Islet precursor cell (in vitro differentiated cells): ENCODE measurements around the gene RAVER2.

ENCODE experiments used
- DNase-seq: peaks from one replicate; pipeline ENCODE4 v3.0.0-alpha.2; 2018

Gene RAVER2

GRCh38 chr1:64848803-64849202 is 103.9 kb downstream of the RAVER2 start:
- peak; percentile 12 for DNase-seq

- DNase-seq: no peak
Measured at GRCh38 chr1:64849942-64850341, 105.1 kb downstream of the RAVER2 start.

- peak; percentile 26 for DNase-seq
Measured at GRCh38 chr1:64850846-64851245, 106.0 kb downstream of the RAVER2 start.

GRCh38 chr1:64851664-64852063 is 106.8 kb downstream of the RAVER2 start:
- DNase-seq: peak; percentile 23

GRCh38 chr1:64854674-64855073 is 109.8 kb downstream of the RAVER2 start:
- peak; percentile 35 for DNase-seq

GRCh38 chr1:64855557-64855956 is 110.7 kb downstream of the RAVER2 start:
- DNase-seq: peak; percentile 38

- peak; percentile 51 for DNase-seq
Measured at GRCh38 chr1:64856553-64856952, 111.7 kb downstream of the RAVER2 start.

- peak; percentile 23 for DNase-seq
Measured at GRCh38 chr1:64857347-64857746, 112.5 kb downstream of the RAVER2 start.

GRCh38 chr1:64861611-64862010 is 116.7 kb downstream of the RAVER2 start:
- DNase-seq: peak; percentile 87

GRCh38 chr1:64864018-64864940 is 119.4 kb downstream of the RAVER2 start:
- DNase-seq: peak; percentile 47

GRCh38 chr1:64865105-64865757 is 120.4 kb downstream of the RAVER2 start:
- DNase-seq: no peak

- DNase-seq: no peak
Measured at GRCh38 chr1:64866689-64867088, 121.8 kb downstream of the RAVER2 start.

GRCh38 chr1:64867266-64867665 is 122.4 kb downstream of the RAVER2 start:
- DNase-seq: no peak

GRCh38 chr1:64871256-64871655 is 126.4 kb downstream of the RAVER2 start:
- DNase-seq: no peak

- DNase-seq: no peak
Measured at GRCh38 chr1:64872067-64872466, 127.2 kb downstream of the RAVER2 start.

- DNase-seq: no peak
Measured at GRCh38 chr1:64873576-64873975, 128.7 kb downstream of the RAVER2 start.

GRCh38 chr1:64874666-64875065 is 129.8 kb downstream of the RAVER2 start:
- DNase-seq: no peak

- DNase-seq: no peak
Measured at GRCh38 chr1:64875101-64875500, 130.2 kb downstream of the RAVER2 start.

GRCh38 chr1:64875606-64876005 is 130.7 kb downstream of the RAVER2 start:
- no peak for DNase-seq

GRCh38 chr1:64877151-64877550 is 132.3 kb downstream of the RAVER2 start:
- no peak for DNase-seq

GRCh38 chr1:64877598-64877997 is 132.7 kb downstream of the RAVER2 start:
- no peak for DNase-seq

- no peak for DNase-seq
Measured at GRCh38 chr1:64878090-64878489, 133.2 kb downstream of the RAVER2 start.

GRCh38 chr1:64878931-64879611 is 134.2 kb downstream of the RAVER2 start:
- DNase-seq: no peak

GRCh38 chr1:64880449-64880848 is 135.6 kb downstream of the RAVER2 start:
- no peak for DNase-seq
